Occipital lobe (tissue), 2 donors: Measurements from ENCODE around the gene C15orf61. TPM values are rescaled to one million over a fixed set of nuclear protein-coding genes. Genes with fewer than 3 reads are reported as not detected.
A peak's percentile ranks its signal among the peaks of the same experiment; 100 is the strongest.

Source experiments
- DNase-seq: peaks from one replicate; lab custom pipeline; 2025; lab: John Stamatoyannopoulos, UW
- total RNA-seq: library from RNA; depleted of rRNA; stranded (reverse); fragments of >200 nt; gene quantifications from one replicate; pipeline ENCODE4 v1.2.3, GENCODE V29; 2014

C15orf61 gene
- total RNA-seq, 1 donor from 2014 or later: 33.2 TPM

GRCh38 chr15:67548862-67549651 lies 28.1 kb downstream of the C15orf61 start:
- DNase-seq: peak; percentile 67

- no peak for DNase-seq
Measured at GRCh38 chr15:67549736-67550135, 28.8 kb downstream of the C15orf61 start.

- DNase-seq: no peak
Measured at GRCh38 chr15:67550522-67550921, 29.6 kb downstream of the C15orf61 start.

- no peak for DNase-seq
Measured at GRCh38 chr15:67551207-67551743, 30.3 kb downstream of the C15orf61 start.

- DNase-seq: no peak
Measured at GRCh38 chr15:67554580-67554979, 33.6 kb downstream of the C15orf61 start.

- no peak for DNase-seq
Measured at GRCh38 chr15:67556976-67557570, 36.1 kb downstream of the C15orf61 start.

- DNase-seq: no peak
Measured at GRCh38 chr15:67558502-67558901, 37.6 kb downstream of the C15orf61 start.

GRCh38 chr15:67559158-67559557 lies 38.2 kb downstream of the C15orf61 start:
- DNase-seq: no peak

GRCh38 chr15:67559576-67559975 lies 38.6 kb downstream of the C15orf61 start:
- DNase-seq: no peak

- no peak for DNase-seq
Measured at GRCh38 chr15:67560320-67560719, 39.4 kb downstream of the C15orf61 start.

- no peak for DNase-seq
Measured at GRCh38 chr15:67563092-67563491, 42.2 kb downstream of the C15orf61 start.

GRCh38 chr15:67564021-67564967 lies 43.4 kb downstream of the C15orf61 start:
- DNase-seq: no peak

GRCh38 chr15:67564968-67565345 lies 44.0 kb downstream of the C15orf61 start:
- DNase-seq: no peak

GRCh38 chr15:67569668-67570067 lies 48.7 kb downstream of the C15orf61 start:
- DNase-seq: no peak

GRCh38 chr15:67570875-67571647 lies 50.1 kb downstream of the C15orf61 start:
- DNase-seq: no peak

GRCh38 chr15:67571648-67572415 lies 50.9 kb downstream of the C15orf61 start:
- no peak for DNase-seq

- no peak for DNase-seq
Measured at GRCh38 chr15:67573194-67573593, 52.3 kb downstream of the C15orf61 start.

- DNase-seq: no peak
Measured at GRCh38 chr15:67575039-67575502, 54.1 kb downstream of the C15orf61 start.

- no peak for DNase-seq
Measured at GRCh38 chr15:67578020-67578600, 57.2 kb downstream of the C15orf61 start.

GRCh38 chr15:67579164-67579563 lies 58.2 kb downstream of the C15orf61 start:
- no peak for DNase-seq
